ENCODE measurements around the gene FASTKD3. TPM values are rescaled to one million over a fixed set of nuclear protein-coding genes. Genes with fewer than 3 reads are reported as not detected.

Gene FASTKD3
- total RNA-seq, 1 experiment from 2014 or later = 17.9 TPM

Other genes with a start within 250 kb of the FASTKD3 start
- gene CFAP90, start 17.9 kb downstream of the FASTKD3 start, total RNA-seq (2014; rRNA removed; shearing (Covaris generic)) = not detected in 2 replicates
- gene MTRR, start 117 bp upstream of the FASTKD3 start, total RNA-seq (2014; rRNA removed; shearing (Covaris generic)) = 23.2 and 40.9 TPM in 2 replicates

All from A172 (cell line).